ENCODE results near the gene ACSM4.

ACSM4 gene

GRCh38 chr12:7339675-7340074 lies 35.8 kb downstream of the ACSM4 start:
- DNase-seq: no peak

- no peak for DNase-seq
Measured at GRCh38 chr12:7344833-7345606, 41.1 kb downstream of the ACSM4 start.

GRCh38 chr12:7346551-7347225 lies 42.8 kb downstream of the ACSM4 start:
- DNase-seq: no peak

- DNase-seq: no peak
Measured at GRCh38 chr12:7349418-7349817, 45.5 kb downstream of the ACSM4 start.

GRCh38 chr12:7351177-7351576 lies 47.3 kb downstream of the ACSM4 start:
- peak; percentile 10 for DNase-seq

- no peak for DNase-seq
Measured at GRCh38 chr12:7352661-7353060, 48.8 kb downstream of the ACSM4 start.

GRCh38 chr12:7354529-7354928 lies 50.7 kb downstream of the ACSM4 start:
- peak; percentile 16 for DNase-seq

- DNase-seq: no peak
Measured at GRCh38 chr12:7361265-7361664, 57.4 kb downstream of the ACSM4 start.

GRCh38 chr12:7362734-7363133 lies 58.9 kb downstream of the ACSM4 start:
- no peak for DNase-seq

GRCh38 chr12:7369274-7369729 lies 65.4 kb downstream of the ACSM4 start:
- peak; percentile 86 for DNase-seq

- no peak for DNase-seq
Measured at GRCh38 chr12:7373226-7373625, 69.4 kb downstream of the ACSM4 start.

- DNase-seq: peak; percentile 56
Measured at GRCh38 chr12:7374423-7375144, 70.7 kb downstream of the ACSM4 start.

GRCh38 chr12:7375145-7375543 lies 71.3 kb downstream of the ACSM4 start:
- no peak for DNase-seq

- peak; percentile 81 for DNase-seq
Measured at GRCh38 chr12:7376196-7376595, 72.3 kb downstream of the ACSM4 start.
